Endothelial cell of umbilical vein (primary cell): ENCODE results near the gene KIF26B. TPM values are rescaled to one million over a fixed set of nuclear protein-coding genes. Genes with fewer than 3 reads are reported as not detected.

Source experiments
- BruUV-seq: library from RNA; stranded (reverse); fragments of 400-500 nt; replicated peaks from 2 replicates; lab custom pipeline; 2021; lab: Mats Ljungman, UMichigan
- CTCF ChIA-PET: fragments of 300-600, 350-600 bp; sonication (Branson Sonifier 250); formaldehyde crosslinking; loops from one replicate; lab custom pipeline; 2021; ENCODE audit warnings: antibody characterized with exemption, inconsistent platforms; lab: Charles Lee
- POLR2A ChIA-PET: fragments of 300-600, 350-600 bp; sonication (Branson Sonifier 250); formaldehyde crosslinking; loops from one replicate; lab custom pipeline; 2021; ENCODE audit warnings: antibody characterized with exemption, inconsistent platforms; lab: Charles Lee
- DNase-seq: peaks from one replicate; pipeline ENCODE4 v3.0.0-alpha.2; 2011; ENCODE audit warnings: low read depth, low spot score
- FAIRE-seq: peaks from 2 replicates; lab custom pipeline; 2011; peaks lifted over from hg19 to GRCh38; lab: Jason Lieb, UNC
- H2AFZ ChIP-seq: 2 replicates; pipeline ENCODE4 v1.6.0; 2012; ENCODE audit warnings: low read depth, low read length, control low read depth, inconsistent platforms
- H3K27ac ChIP-seq: 2 replicates; pipeline ENCODE4 v1.5.1; 2011; ENCODE audit warnings: low read depth, mild to moderate bottlenecking, control low read depth, low read length, moderate library complexity; ENCODE audit not compliant: insufficient read depth
- H3K27me3 ChIP-seq, 2 experiments: 2 replicates each; pipeline versions ENCODE4 v1.6.0 to v1.6.1; 2011; ENCODE audit warnings: low read length in 2 of 2, mixed read lengths in 1 of 2; ENCODE audit not compliant: control insufficient read depth in 2 of 2, insufficient read depth in 2 of 2
- H3K36me3 ChIP-seq, 2 experiments: 2 replicates in 1 of 2; 3 replicates in 1 of 2; pipeline ENCODE4 v1.5.1; 2011; ENCODE audit warnings: low read length in 2 of 2, mild to moderate bottlenecking in 1 of 2, moderate library complexity in 1 of 2; ENCODE audit not compliant: control insufficient read depth in 2 of 2, insufficient read depth in 2 of 2; ENCODE audit errors: extremely low read depth in 1 of 2
- H3K4me1 ChIP-seq: 3 replicates; pipeline ENCODE4 v1.5.1; 2011; ENCODE audit warnings: mild to moderate bottlenecking, low read length; ENCODE audit not compliant: control insufficient read depth, insufficient read depth; ENCODE audit errors: extremely low read depth
- H3K4me2 ChIP-seq: 2 replicates; pipeline ENCODE4 v1.6.1; 2011; ENCODE audit warnings: low read length, control low read depth, mixed read lengths; ENCODE audit not compliant: insufficient read depth
- H3K4me3 ChIP-seq, 3 experiments: fragments of 200-600 bp in 1 of 3; sonication (generic), shearing (Covaris generic) in 1 of 3; replicated peaks in 1 of 3; 2 replicates each; pipeline ENCODE4 v1.5.1; 2011 to 2016; ENCODE audit warnings: control low read depth in 3 of 3, low read length in 3 of 3, mild to moderate bottlenecking in 2 of 3, inconsistent platforms in 1 of 3, low read depth in 1 of 3, moderate library complexity in 1 of 3; ENCODE audit not compliant: insufficient read depth in 1 of 3
- H3K79me2 ChIP-seq: 2 replicates; pipeline ENCODE4 v1.6.0; 2012; ENCODE audit warnings: low read length, inconsistent platforms; ENCODE audit not compliant: control insufficient read depth, insufficient read depth
- H3K9ac ChIP-seq: replicated peaks from 2 replicates; pipeline ENCODE3; 2011; ENCODE audit warnings: low read length, control low read depth; ENCODE audit not compliant: insufficient read depth; ENCODE audit errors: extremely low read depth
- H3K9me1 ChIP-seq: replicated peaks from 3 replicates; pipeline ENCODE4 v1.6.0; 2011; ENCODE audit warnings: mild to moderate bottlenecking, low read length; ENCODE audit not compliant: control insufficient read depth, insufficient read depth; ENCODE audit errors: extremely low read depth
- H3K9me3 ChIP-seq: replicated peaks from 2 replicates; pipeline ENCODE4 v1.5.1; 2012; ENCODE audit warnings: low read length, inconsistent platforms; ENCODE audit not compliant: control insufficient read depth, insufficient read depth
- H4K20me1 ChIP-seq: replicated peaks from 2 replicates; pipeline ENCODE3; 2011; ENCODE audit warnings: mild to moderate bottlenecking, low read length; ENCODE audit not compliant: control insufficient read depth, insufficient read depth; ENCODE audit errors: extremely low read depth
- EZH2 ChIP-seq: IDR thresholded peaks from 2 replicates; pipeline ENCODE4 v1.6.1; 2012; ENCODE audit warnings: borderline replicate concordance, low read depth, mild to moderate bottlenecking, moderate library complexity, low read length, inconsistent platforms; ENCODE audit not compliant: severe bottlenecking
- FOS ChIP-seq: IDR thresholded peaks from 2 replicates; pipeline ENCODE4 v1.6.1; 2011; ENCODE audit warnings: mild to moderate bottlenecking, low read length, moderate library complexity, borderline replicate concordance; ENCODE audit not compliant: insufficient read depth
- GATA2 ChIP-seq: IDR thresholded peaks from 2 replicates; pipeline ENCODE4 v1.7.0; 2011; ENCODE audit warnings: low read depth, mild to moderate bottlenecking, moderate library complexity, mixed read lengths, low read length; ENCODE audit not compliant: insufficient read length, insufficient read depth
- JUN ChIP-seq: IDR thresholded peaks from 2 replicates; pipeline ENCODE4 v1.6.1; 2011; ENCODE audit warnings: borderline replicate concordance, low read depth; ENCODE audit not compliant: insufficient read length, insufficient read depth
- MYC ChIP-seq: IDR thresholded peaks from one replicate; pipeline ENCODE4 v1.6.1; 2011; ENCODE audit warnings: mild to moderate bottlenecking, low read depth, low read length
- POLR2A ChIP-seq: IDR thresholded peaks from 2 replicates; pipeline ENCODE4 v1.6.1; 2012; ENCODE audit warnings: low read depth, mild to moderate bottlenecking, control low read depth, low read length
- POLR2AphosphoS5 ChIP-seq: IDR thresholded peaks from 2 replicates; pipeline ENCODE4 v1.6.1; 2012; ENCODE audit warnings: low read depth, mild to moderate bottlenecking, control low read depth, low read length, moderate library complexity; ENCODE audit not compliant: insufficient read depth
- dilution Hi-C: fragments of 300-500 bp; cut with MboI; formaldehyde crosslinking; loops from one replicate; pipeline ENCODE4 v1.15.0; 2019; ENCODE audit warnings: low sequenced_read_pairs; ENCODE audit not compliant: extremely low pct_ligation_motif_present
- intact Hi-C: fragments of 100-400 bp; cut with micrococcal nuclease; formaldehyde crosslinking; loops from one replicate; pipeline ENCODE4 v1.10.0; 2022
- polyA plus RNA-seq, 4 experiments: library from polyadenylated mRNA; depleted of rRNA in 3 of 4; stranded (reverse) in 3 of 4; unstranded in 1 of 4; fragments of >200 nt; gene quantifications; 2 replicates each; pipeline versions ENCODE4 v1.2.1 to v1.2.3, GENCODE V29; 2011 to 2012; ENCODE audit warnings: missing spikeins in 1 of 4
- total RNA-seq: library from RNA; stranded (reverse); gene quantifications from 2 replicates; pipeline ENCODE4 v1.2.3, GENCODE V29; 2021
- TF ChIP-seq, protein P1 (sequence below): IDR thresholded peaks from 2 replicates; pipeline ENCODE4 v1.6.1; 2011; ENCODE audit not compliant: insufficient read depth, insufficient read length
- TF ChIP-seq, protein P2 (sequence below), 2 donors: IDR thresholded peaks; 1 replicate in 1 of 2; 2 replicates in 1 of 2; pipeline ENCODE4 v1.5.1; 2011; ENCODE audit warnings: low read length in 2 of 2, mild to moderate bottlenecking in 2 of 2, moderate library complexity in 2 of 2, control low read depth in 1 of 2, inconsistent platforms in 1 of 2, low read depth in 1 of 2; ENCODE audit not compliant: insufficient read depth in 1 of 2; ENCODE audit errors: extremely low read depth in 1 of 2

Gene KIF26B
- total and polyA plus RNA-seq, 2 donors (not counting 3 experiments of a cell fraction or from before 2014, with no cell fraction given), result 0.04 to 0.49 TPM

DNA sequence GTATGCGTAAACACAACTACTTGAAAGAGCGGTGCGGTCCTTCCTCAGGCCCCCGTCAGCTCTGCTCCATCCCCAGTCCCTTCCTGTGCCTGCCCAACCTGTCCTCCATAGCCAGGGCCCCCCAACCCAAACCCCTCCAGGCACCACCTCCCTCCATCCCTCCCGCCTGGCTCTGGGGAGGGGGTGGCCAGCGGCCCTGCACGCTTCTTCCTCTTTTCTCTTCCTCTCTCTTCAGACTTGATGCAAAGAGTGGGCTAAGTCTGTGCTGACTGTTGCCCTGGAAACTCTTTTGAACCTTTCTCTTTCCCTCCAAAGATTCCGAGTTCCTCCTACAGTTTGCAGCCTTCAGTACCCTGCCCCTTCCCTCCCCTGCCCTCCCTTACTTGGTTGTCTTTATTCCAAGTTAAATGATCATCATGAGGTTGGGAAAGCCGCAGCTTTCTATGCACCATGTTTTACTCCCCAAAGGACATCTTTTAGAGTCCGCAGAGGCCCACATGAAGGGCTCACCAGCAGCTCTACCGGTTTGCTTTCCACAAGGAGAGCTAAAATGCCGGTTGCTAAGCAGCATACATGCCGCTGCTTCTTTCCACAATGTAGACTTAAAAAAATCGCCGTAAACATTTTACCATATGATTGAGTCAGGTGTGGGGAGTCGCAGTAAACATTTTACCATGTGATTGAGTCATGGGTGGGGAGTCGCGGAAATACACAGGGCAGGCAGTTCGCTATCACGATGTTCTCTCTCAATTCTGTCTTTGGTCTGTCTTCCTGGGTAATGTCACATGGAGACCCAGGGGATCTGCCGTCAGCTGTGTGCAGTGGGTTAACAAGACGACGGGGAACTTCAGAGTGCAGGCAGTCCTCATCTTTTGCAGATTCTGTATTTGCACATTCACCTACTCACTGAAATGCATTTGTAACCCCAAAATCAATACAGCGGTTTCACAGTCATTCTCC lies 525.3 kb downstream of the KIF26B start:
- H3K27ac ChIP-seq, result no peak overlapping the region
- FAIRE-seq, result no peak
- no peaks in the 10 kb centered on the region for H3K36me3 ChIP-seq
- no peaks in the 10 kb centered on the region for H3K4me1 ChIP-seq
- TF ChIP-seq POLR2A (no peak), FOS (no peak), EZH2 (no peak), MYC (no peak), POLR2AphosphoS5 (no peak), GATA2 (no peak), JUN (no peak)
- TF ChIP-seq, protein P1, sequence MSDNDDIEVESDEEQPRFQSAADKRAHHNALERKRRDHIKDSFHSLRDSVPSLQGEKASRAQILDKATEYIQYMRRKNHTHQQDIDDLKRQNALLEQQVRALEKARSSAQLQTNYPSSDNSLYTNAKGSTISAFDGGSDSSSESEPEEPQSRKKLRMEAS, result no peak
- TF ChIP-seq, protein P2, sequence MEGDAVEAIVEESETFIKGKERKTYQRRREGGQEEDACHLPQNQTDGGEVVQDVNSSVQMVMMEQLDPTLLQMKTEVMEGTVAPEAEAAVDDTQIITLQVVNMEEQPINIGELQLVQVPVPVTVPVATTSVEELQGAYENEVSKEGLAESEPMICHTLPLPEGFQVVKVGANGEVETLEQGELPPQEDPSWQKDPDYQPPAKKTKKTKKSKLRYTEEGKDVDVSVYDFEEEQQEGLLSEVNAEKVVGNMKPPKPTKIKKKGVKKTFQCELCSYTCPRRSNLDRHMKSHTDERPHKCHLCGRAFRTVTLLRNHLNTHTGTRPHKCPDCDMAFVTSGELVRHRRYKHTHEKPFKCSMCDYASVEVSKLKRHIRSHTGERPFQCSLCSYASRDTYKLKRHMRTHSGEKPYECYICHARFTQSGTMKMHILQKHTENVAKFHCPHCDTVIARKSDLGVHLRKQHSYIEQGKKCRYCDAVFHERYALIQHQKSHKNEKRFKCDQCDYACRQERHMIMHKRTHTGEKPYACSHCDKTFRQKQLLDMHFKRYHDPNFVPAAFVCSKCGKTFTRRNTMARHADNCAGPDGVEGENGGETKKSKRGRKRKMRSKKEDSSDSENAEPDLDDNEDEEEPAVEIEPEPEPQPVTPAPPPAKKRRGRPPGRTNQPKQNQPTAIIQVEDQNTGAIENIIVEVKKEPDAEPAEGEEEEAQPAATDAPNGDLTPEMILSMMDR (IDR thresholded peaks at IDR 0.05; ENCODE audit: extremely low read depth in 1 of 2, insufficient read depth in 1 of 2, low read depth in 1 of 2, low read length in 2 of 2), result no peak
- DNase-seq, result no peak
- no peaks in the 10 kb centered on the region for H3K9me1 ChIP-seq
- no peak overlapping the region for H2AFZ ChIP-seq
- intact Hi-C loops, result no loop called here
- no peaks in the 10 kb centered on the region for H3K27me3 ChIP-seq
- no peaks in the 10 kb centered on the region for H4K20me1 ChIP-seq
- no peak overlapping the region for H3K4me2 ChIP-seq
- H3K79me2 ChIP-seq, result no peaks in the 10 kb centered on the region
- dilution Hi-C loops, result no loop called here
- ChIA-PET POLR2A (no interaction called here), CTCF (no interaction called here)
- H3K9me3 ChIP-seq, result no peaks in the 10 kb centered on the region
- no peak overlapping the region for H3K9ac ChIP-seq
- no peak overlapping the region for H3K4me3 ChIP-seq
- BruUV-seq, result no TSS peak
